Cerebellar nuclear complex (tissue), 1 donor: ENCODE data around the gene OPRPN.

ENCODE experiments used
- DNase-seq, 2 experiments: peaks; one replicate each; lab custom pipeline; 2025; lab: John Stamatoyannopoulos, UW

Gene OPRPN, protein sequence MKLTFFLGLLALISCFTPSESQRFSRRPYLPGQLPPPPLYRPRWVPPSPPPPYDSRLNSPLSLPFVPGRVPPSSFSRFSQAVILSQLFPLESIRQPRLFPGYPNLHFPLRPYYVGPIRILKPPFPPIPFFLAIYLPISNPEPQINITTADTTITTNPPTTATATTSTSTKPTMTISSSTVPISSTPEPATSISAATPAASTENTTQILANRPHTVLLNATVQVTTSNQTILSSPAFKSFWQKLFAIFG

DNA sequence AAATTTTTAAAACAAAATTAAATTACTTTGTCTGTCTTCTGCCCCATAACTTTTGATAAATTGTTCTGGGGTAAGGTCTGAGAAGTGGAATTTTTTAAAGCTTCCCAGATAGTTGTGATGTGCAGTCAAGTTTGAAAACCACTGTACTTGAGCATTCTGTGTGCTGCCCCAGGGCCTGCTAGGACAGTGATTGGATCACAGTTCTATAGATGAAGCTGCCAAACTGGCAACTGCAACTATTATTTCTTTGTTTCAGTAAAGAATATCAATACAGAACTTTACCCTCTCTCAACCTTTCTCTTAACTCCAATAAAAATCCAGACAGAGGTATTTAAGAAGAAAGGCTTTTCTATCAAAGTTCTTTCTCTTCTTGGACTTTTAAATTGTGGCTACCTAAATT lies at the start of gene OPRPN:
TSS of gene OPRPN (plus strand) at position 361 of the 400 bp plus-strand sequence. CDS start 1,346 bp downstream, outside the sequence.
- DNase-seq = no peak

DNA sequence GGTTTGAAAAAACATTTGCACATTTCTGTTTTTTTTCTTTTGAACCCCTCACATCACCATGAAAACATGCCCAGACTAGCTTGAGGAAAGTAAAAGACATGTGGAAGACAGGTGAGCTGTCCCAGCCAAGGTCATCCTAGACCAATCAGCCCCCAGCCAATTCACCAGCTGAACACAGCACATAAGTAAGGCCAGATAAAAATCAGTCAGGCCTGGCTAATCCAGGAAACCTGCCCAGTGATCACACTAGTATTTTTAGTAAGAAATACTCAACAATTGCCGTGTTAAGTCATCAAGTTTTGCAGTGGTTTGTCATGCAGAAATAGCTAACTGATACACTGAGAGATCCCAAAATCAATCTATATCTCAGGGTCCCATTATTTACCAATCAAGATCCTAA lies 41.6 kb upstream of the OPRPN start:
- no peak for DNase-seq

DNA sequence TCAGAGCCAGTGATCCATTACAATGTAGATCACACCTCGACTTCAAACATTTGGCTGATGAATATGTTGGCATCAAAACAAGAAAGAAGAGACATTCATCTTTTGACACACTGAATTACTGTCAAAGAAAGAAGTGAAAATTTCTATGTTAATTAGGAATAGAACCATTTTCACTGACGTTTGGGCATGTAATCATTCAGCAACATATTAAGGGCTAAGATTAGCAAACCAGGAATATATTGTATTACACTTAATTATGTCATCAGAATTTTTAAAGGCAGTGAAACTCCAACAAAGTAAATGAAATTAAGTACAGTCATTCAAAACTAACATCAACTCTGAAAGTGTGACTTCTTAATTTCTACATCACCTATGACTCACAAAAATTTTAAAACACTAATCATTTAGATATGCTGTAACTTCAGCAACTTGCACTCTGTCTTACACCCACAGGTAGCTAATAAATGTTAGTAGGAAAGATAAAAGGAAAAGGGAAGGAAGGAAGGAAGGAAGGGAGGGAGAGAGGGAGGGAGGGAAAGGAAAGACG lies 38.6 kb upstream of the OPRPN start:
- DNase-seq = no peak

DNA sequence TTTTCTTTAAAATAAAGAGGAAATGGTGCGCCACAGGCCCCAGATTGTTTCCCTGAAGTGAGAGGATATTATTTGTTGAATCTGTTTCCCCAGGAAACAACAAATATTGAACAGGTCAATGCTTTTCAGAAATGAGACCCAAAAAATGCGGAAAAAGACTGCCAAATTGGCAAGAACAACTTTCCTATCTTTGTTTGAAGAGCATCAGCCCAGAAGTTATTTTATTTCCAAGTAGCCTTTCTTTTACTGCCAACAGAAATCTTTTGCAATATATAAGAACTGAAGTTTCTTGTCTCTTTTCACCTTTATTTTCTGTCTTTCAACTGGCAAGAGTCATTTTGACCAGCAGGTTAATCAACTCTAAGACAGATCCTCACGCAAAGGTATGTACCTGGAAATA lies 37.3 kb upstream of the OPRPN start, which contains the start of gene SMR3A:
TSS of gene SMR3A (plus strand) at position 301 of the 400 bp plus-strand sequence. CDS start 1,356 bp downstream, outside the sequence.
- no peak for DNase-seq

DNA sequence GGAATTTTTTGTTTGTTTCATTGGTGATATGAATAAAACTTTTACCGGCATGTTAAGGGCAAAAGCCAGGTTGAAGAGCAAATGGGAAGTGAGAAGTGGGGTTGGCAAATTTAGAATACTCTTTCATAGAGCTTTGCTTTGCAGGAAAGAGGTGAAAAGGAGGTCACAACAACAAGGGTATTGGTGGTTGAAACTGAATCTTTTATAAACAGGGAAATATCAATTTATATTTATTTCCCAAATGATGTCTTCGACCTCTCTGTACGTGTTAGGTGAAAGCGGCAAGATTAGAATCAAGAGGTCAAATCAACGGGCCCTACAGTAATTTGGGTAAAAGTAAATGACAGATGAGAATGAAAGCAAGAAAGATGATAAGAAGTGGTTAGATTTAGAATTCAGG lies 33.7 kb upstream of the OPRPN start:
- no peak for DNase-seq

DNA sequence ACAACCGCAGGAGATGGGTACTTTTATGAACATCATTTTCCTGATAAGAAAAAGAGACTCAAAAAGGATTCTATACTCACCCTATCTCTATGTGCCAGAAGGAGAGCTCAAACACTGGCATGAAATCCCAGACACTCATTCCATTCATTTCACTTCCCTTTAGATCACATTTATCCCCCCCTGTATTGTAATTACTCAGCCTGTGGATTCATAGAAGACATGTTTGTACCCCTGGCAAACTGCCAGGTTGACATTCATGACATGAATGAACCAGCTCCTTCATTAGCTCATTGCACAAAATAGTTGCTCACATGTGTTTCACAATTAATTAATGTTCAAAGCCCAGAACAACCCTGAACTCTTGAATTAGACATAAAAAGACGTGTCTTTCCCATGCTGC lies 32.3 kb upstream of the OPRPN start:
- DNase-seq = no peak

DNA sequence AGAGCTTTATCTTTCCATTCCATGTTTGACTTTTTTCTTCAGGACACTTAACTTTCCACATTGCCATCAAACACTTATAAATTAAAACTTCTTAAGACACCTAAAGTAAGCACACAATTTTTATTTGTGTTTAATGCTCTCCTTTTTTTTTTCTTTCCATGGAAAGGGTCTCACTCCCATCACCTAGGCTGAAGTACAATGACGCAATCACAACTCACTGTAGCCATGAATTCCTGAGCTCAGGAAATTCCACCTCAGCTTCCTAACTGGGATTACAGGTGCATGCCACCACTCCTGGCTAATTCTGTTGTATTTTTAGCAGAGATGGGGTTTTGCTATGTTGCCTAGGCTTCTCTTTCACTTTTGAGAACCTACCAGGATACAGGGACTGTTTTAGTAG lies 29.9 kb upstream of the OPRPN start:
- no peak for DNase-seq

DNA sequence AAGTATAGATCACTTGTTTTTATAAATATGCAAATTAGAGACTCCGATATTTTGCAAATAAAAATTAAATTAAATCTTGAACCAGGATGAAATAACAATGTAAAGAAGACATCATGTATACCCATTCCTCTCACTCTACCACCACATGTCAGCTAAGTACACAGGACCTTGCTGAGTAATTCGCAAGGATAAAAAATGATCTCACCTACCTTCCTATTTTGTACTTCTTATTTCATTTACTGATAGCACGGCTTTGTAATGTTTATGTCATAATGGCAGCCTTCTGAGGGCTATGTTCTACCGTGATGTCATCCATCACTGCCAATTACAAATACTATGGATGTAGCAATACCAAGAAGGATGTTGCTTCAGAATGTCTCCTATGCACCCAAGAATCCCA lies 25.8 kb upstream of the OPRPN start:
- DNase-seq = no peak

DNA sequence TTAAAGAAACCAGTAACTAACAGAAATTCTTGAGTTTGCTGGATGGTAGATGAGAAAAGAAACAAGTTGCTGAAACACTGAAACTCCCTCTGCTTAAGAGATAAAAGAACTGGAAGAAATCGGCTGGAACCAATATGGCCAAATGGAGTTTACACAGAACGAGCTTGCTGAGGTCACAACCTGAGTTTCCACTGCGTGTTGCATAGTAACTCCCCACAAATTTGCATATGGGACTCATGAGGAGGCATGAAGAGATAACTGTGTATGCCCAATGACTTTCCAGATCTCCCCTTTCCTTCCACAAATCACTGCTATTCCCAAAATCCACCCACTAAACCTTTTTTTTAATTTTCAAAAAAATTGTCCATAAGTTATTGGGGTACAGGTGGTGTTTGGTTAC lies 25.0 kb upstream of the OPRPN start:
- no peak for DNase-seq

DNA sequence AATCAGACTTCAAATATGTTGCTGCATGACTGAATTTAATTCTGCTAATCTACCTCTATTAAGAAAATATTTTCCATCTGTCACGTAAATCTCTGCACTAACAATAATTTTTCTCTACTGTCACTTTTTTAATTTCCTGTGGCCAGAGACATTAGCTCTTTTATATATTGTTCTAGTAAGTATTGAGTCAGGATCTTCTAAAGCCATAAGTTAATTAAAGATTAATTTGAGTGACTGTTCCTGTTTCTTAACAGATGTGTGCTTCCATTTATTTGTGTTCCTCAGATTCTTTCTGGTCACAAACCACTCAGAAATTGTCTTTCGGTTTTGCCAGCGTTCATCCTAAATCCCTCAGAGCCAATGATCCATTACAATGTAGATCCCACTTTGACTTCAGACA lies 17.2 kb upstream of the OPRPN start:
- no peak for DNase-seq

DNA sequence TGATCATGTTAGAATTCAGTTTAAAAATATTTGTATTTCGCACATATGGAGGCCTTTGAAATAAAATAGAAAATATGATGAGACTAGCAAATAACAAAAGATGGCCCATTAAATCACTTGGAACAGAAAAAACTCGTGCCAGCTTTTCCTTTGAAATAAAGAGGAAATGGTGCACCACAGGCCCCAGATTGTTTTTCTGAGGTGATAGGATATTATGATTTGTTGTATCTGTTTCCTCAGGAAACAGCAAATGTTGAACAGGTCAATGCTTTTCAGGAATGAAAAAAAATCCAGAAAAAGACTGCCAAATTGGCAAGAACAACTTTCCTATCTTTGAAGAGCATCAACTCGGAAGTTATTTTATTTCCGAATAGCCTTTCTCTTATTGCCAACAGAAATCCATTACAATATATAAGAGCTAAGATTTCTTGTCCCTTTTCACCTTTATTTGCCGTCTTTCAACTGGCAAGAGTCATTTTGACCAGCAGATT lies 15.0 kb upstream of the OPRPN start, which contains the start of gene SMR3B:
TSS of gene SMR3B (plus strand) at position 441 of the 491 bp plus-strand sequence. CDS start 1,380 bp downstream, outside the sequence.
- DNase-seq = no peak

DNA sequence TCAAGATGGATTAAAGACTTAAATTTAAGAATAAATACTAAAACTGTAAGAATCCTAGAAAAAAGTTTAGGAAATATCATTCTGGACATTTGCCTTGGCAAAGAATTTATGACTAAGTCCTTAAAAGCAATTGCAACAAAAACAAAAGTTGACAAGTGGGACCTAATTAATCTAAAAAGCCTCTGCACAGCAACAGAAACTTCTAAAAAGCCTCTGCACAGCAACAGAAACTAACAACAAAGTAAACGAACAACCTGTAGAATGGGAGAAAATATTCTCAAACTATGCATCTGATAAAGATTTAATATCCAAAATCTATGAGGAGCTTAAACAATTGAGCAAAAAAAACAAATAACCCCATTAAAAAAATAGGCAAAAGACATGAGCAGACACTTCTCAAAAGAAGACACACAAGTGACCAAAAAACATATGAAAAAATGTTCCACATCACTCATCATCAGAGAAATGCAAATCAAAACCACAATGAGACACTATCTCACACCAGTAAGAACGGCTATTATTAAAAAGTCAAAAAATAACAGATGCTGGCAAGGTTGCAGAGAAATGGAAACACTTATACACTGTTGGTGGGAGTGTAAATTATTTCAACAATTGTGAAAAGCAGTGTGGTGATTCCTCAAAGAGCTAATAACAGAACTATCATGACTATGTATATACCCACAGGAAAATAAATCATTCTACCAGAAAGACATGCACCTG lies 5.5 kb upstream of the OPRPN start:
- DNase-seq = no peak

DNA sequence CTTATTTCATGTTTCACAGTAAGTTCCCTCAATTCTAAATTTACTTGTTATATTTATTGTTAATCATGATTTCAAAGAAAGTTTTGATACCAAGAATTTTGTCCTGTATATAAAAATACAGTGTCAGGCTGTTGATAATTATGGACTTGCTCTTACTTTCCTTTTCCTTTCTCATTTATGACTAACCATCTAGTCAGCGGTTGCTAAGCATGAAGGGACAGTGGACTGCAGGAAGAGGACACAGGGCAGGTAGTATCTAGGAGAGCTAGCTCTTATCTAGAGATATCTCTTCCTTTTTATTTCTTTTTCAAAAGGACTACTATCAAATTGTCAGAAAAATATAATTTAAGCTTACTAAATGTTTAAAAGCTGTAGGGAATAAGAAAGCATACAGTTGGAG lies 1.6 kb downstream of the OPRPN start:
- no peak for DNase-seq

DNA sequence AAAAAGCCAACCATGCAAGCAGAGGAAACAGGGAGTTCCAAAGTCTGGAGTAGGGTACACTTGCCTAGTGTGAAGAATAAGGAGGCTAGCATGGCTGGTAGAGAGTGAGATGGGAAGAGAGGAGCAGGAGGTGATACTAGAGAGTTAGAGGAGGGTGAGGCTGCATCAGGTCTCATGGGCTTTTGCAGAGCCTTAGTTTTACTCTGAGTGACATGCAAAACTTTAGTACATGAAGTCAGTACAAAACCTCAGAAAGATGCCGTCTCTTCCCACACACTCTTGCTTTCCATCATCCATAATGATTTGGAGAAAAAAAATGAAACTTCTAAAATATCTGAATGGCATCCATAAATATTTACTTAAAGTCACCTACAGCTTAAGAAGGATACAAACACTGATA lies 5.0 kb downstream of the OPRPN start:
- DNase-seq = no peak

DNA sequence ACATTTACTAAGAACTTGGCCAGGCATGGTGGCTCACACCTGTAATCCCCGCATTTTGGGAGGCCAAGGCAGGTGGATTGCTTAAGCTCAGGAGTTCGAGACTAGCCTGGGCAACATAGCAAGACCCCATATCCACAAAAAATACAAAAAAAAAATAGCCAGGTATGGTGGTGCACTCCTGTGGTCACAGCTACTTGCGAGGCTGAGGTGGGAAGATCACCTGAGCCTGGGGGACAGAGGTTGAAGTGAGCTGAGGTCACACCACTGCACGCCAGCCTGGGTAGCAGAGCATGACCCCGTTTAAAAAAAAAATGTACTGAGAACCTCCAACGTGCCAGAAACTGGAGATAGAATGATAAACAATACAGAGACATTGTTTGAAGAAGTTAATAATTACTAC lies 8.0 kb downstream of the OPRPN start:
- DNase-seq = no peak

DNA sequence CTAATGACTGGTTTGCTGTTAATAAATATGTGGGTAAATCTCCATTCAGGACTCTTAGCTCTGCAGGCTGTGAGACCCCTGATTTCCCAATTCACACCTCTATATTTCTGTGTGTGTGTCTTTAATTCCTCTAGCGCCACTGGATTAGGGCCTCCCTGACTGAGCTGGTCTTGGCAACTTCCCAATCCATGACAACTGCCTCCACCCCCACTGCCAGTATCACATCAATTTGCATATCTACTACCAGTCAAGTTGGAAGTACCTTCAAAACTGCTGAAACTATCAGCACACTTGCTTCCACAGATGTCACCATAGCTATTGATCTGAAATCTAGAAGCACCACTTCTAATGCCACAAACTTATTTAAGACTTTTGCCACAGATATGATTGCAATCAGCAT lies 27.6 kb downstream of the OPRPN start:
- DNase-seq = no peak

DNA sequence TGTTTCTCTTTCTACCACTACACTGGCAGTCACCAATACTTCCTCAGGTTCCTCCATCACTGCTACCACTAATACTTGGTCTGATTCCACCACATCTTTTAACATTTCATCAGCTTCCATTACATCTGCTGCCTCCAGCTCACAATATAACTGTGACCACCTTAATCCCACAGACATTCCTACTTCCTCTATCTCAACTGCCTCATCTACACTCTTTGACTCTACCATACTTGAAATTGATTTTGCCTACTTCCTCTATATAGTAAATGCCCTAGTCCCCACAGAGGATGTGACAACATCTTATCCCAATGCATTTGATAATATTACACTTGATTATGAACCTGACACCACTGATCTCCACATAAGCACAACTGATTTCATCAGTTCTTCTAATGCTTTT lies 29.0 kb downstream of the OPRPN start:
- DNase-seq = no peak

DNA sequence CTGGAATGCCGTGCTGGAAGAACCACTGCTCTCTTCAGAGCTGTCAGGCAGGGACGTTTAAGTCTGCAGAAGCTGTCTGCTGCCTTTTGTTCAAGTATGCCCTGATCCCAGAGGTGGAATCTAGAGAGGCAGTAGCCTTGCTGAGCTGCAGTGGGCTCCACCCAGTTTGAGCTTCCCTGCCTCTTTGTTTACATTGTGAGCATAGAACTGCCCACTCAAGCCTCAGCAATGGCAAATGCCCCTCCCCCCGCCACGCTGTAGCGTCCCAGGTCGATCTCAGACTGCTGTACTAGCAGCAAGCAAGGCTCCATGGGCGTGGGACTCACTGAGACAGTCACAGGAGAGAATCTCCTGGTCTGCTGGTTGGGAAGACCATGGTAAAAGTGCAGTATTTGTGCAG lies 39.5 kb downstream of the OPRPN start:
- DNase-seq = no peak

DNA sequence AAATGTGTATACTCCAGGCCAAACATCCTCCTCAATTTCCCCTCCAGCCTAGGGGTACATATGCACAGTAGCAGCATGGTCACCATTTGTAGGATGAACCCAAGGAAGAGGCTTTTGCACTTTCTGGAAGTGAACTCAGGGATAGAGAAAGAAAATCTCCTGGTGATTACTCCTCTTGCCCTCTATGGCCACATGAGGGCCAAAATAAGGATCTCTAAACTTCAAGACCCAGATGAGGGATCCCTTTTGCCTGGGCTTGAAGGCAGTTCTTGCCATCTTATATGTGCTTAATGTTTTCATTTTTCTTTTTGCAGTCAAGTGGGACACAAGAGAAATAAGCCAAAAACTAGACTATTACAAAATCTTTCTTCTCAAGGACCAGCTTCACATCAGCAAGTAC lies 44.7 kb downstream of the OPRPN start:
- no peak for DNase-seq

DNA sequence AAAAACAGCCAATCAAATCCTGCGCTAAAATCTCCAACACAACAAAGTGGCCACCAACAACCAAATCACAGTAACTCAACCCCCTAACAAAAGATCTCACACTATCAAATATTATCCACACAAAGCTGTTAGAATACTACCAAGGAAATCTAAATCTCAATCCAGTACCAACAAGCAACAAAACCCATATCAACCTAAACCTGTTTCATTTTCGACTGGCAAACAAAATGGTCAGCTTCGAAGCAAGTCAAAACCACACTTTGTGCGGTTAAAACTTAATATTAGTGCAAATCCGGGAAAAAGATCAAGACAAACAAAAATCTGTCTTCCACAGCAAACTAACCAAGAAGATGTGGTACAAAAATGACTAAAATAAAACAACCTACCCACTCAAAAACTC lies 45.6 kb downstream of the OPRPN start:
- no peak for DNase-seq

DNA sequence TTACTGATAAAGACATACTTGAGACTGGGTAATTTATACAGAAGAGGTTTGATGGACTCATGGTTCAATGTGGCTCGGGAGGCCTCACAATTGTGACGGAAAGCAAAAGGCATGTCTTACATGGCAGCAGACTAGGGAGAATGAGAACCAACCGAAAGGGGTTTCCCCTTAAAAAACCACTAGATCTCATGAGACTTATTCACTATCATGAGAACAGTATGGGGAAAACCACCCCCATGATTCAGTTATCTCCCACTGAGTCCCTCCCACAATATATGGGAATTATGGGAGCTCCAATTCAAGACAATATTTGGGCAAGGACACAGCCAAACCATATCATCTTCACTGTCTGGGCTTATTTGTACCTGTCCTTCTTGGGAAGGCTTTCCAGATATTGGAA lies 51.5 kb downstream of the OPRPN start:
- no peak for DNase-seq

DNA sequence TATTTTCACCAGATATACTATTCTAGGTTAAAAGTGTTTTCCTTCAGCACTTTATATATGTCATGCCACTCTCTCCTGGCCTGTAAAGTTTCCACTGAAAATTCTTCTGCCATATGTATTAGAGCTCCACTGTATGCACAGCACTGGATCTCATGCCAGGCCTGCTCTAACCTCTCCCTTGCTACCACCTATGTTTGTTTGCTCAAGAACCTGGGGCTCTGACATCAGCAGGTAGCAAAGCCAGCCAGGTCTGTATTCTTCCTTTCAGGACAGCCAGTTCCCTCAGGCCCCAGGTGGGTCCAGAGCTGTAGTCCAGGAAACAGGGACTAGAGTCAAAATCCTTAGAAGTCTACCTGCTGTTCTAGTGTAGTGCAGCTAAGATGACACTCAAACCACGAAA lies 55.2 kb downstream of the OPRPN start:
- DNase-seq = no peak
